ENCODE results near the gene RYR2. TPM values are rescaled to one million over a fixed set of nuclear protein-coding genes. Genes with fewer than 3 reads are reported as not detected.

RYR2 gene
- total RNA-seq, 1 experiment from 2014 or later = 0.90 TPM

DNA sequence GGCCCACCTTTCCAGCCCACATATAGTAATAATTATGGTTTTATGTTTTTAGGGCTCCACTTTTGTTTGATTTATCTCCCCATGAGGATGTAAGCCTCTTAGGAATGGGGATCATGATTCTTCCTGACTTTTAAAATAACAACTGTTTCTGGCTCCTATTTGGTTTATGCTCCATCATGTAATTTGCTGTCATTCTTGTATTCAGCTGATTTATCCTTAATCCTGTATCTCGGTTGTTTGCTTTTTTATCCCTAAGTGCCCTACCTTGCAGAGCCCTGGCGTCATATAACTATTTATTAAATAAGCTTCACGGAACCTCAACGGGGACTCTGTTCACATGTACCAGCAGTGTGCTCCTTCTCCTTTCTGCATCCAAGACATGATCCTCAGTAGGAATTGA, 70.7 kb downstream of the RYR2 start:
- CTCF ChIA-PET = no interaction called here
- H3K36me3 Mint-ChIP-seq (ENCODE audit: insufficient read depth, unreplicated experiment) = no peaks in the 10 kb centered on the region
- H3K4me3 Mint-ChIP-seq (ENCODE audit: low read depth, unreplicated experiment) = no peak overlapping the region
- BruUV-seq (replicated peaks) = no TSS peak
- H3K27ac Mint-ChIP-seq (ENCODE audit: unreplicated experiment) = no peak overlapping the region
- intact Hi-C loops (cut with micrococcal nuclease; ENCODE audit: unreplicated experiment) = no loop called here
- TF ChIP-seq, protein P1, sequence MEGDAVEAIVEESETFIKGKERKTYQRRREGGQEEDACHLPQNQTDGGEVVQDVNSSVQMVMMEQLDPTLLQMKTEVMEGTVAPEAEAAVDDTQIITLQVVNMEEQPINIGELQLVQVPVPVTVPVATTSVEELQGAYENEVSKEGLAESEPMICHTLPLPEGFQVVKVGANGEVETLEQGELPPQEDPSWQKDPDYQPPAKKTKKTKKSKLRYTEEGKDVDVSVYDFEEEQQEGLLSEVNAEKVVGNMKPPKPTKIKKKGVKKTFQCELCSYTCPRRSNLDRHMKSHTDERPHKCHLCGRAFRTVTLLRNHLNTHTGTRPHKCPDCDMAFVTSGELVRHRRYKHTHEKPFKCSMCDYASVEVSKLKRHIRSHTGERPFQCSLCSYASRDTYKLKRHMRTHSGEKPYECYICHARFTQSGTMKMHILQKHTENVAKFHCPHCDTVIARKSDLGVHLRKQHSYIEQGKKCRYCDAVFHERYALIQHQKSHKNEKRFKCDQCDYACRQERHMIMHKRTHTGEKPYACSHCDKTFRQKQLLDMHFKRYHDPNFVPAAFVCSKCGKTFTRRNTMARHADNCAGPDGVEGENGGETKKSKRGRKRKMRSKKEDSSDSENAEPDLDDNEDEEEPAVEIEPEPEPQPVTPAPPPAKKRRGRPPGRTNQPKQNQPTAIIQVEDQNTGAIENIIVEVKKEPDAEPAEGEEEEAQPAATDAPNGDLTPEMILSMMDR (IDR thresholded peaks at IDR 0.05; ENCODE audit: unreplicated experiment) = no peak
- H3K27me3 Mint-ChIP-seq (ENCODE audit: unreplicated experiment) = no peaks in the 10 kb centered on the region
- DNase-seq = no peak
- no peaks in the 10 kb centered on the region for H3K4me1 Mint-ChIP-seq (ENCODE audit: low read depth, unreplicated experiment)
- H3K9me3 Mint-ChIP-seq (ENCODE audit: low read depth, unreplicated experiment) = peaks cover 12% of the 10 kb centered on the region

DNA sequence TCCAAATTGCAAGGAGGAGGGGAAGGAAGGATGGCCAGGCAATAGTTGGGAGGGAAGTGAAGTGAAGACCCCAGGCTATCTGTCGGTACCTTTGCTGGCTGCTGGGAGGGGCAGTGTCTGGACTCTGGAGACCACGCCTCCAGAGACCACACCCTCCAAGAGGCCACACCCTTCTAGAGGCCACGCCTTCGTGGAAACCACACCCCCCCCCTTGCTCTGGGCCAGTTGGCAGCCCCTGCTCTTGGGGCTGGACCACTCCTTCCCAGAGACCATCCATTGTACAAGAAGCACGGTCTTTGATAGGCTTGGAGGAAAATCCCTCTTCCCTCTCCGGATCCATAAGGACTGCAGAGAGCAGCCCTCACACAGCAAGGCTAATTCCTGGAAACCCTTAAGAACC, 73.1 kb downstream of the RYR2 start:
- BruUV-seq (replicated peaks) = no TSS peak
- CTCF ChIA-PET = no interaction called here
- H3K27ac Mint-ChIP-seq (ENCODE audit: unreplicated experiment) = no peak overlapping the region
- peaks cover 18% of the 10 kb centered on the region for H3K9me3 Mint-ChIP-seq (ENCODE audit: low read depth, unreplicated experiment)
- H3K4me3 Mint-ChIP-seq (ENCODE audit: low read depth, unreplicated experiment) = no peak overlapping the region
- no peaks in the 10 kb centered on the region for H3K4me1 Mint-ChIP-seq (ENCODE audit: low read depth, unreplicated experiment)
- intact Hi-C loops (cut with micrococcal nuclease; ENCODE audit: unreplicated experiment) = no loop called here
- no peaks in the 10 kb centered on the region for H3K36me3 Mint-ChIP-seq (ENCODE audit: insufficient read depth, unreplicated experiment)
- H3K27me3 Mint-ChIP-seq (ENCODE audit: unreplicated experiment) = no peaks in the 10 kb centered on the region
- TF ChIP-seq, protein P1 (IDR thresholded peaks at IDR 0.05; ENCODE audit: unreplicated experiment) = no peak
- no peak for DNase-seq

DNA sequence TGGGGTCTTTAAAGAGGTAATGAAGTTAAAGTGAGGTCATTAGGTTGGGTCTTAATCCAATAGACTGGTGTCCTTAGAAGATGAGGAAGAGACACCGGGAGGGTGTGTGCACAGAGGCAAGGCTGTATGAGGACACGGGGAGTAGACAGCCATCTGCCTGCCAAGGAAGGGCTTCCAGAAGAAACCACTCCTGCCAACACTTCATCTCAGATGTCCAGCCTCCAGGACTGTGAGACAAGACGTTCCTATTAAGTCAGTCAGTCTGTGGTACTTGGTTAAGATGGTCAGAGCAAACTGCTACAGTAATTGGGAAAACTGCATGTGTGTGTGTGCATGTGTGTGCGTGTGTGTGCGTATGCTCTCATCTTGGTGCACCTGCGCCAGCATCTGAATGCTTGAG, 77.1 kb downstream of the RYR2 start:
- no peak for DNase-seq
- CTCF ChIA-PET = no interaction called here
- no peaks in the 10 kb centered on the region for H3K4me1 Mint-ChIP-seq (ENCODE audit: low read depth, unreplicated experiment)
- H3K27ac Mint-ChIP-seq (ENCODE audit: unreplicated experiment) = no peak overlapping the region
- no peak overlapping the region for H3K4me3 Mint-ChIP-seq (ENCODE audit: low read depth, unreplicated experiment)
- peaks cover 22% of the 10 kb centered on the region for H3K9me3 Mint-ChIP-seq (ENCODE audit: low read depth, unreplicated experiment)
- TF ChIP-seq, protein P1 (IDR thresholded peaks at IDR 0.05; ENCODE audit: unreplicated experiment) = no peak
- intact Hi-C loops (cut with micrococcal nuclease; ENCODE audit: unreplicated experiment) = no loop called here
- no TSS peak for BruUV-seq (replicated peaks)
- H3K36me3 Mint-ChIP-seq (ENCODE audit: insufficient read depth, unreplicated experiment) = no peaks in the 10 kb centered on the region
- H3K27me3 Mint-ChIP-seq (ENCODE audit: unreplicated experiment) = no peaks in the 10 kb centered on the region

DNA sequence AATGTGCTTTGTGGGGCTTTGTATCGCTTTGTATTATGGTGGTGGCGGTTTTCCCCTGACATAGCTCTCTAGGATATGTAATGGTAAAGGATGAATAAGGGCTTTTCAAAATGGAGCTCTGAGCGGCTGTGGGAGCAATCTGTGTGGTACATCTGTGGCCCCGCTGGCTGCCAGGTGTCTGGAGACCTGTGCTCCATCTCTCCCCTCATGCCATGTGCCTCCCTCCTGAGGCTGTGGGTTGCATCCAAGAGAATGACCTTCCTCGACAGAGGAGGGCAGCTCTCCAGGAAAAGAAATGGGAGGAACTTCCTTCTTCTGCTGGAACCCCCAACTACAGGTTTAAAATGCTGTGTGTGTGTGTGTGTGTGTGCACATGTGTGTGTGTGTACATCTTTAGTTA, 78.7 kb downstream of the RYR2 start:
- H3K9me3 Mint-ChIP-seq (ENCODE audit: low read depth, unreplicated experiment) = peaks cover 25% of the 10 kb centered on the region
- no peak for DNase-seq
- intact Hi-C loops (cut with micrococcal nuclease; ENCODE audit: unreplicated experiment) = no loop called here
- TF ChIP-seq, protein P1 (IDR thresholded peaks at IDR 0.05; ENCODE audit: unreplicated experiment) = no peak
- no peaks in the 10 kb centered on the region for H3K4me1 Mint-ChIP-seq (ENCODE audit: low read depth, unreplicated experiment)
- no peak overlapping the region for H3K27ac Mint-ChIP-seq (ENCODE audit: unreplicated experiment)
- no peaks in the 10 kb centered on the region for H3K36me3 Mint-ChIP-seq (ENCODE audit: insufficient read depth, unreplicated experiment)
- no TSS peak for BruUV-seq (replicated peaks)
- no peak overlapping the region for H3K4me3 Mint-ChIP-seq (ENCODE audit: low read depth, unreplicated experiment)
- CTCF ChIA-PET = no interaction called here
- no peaks in the 10 kb centered on the region for H3K27me3 Mint-ChIP-seq (ENCODE audit: unreplicated experiment)

All from Calu3 (cell line).